Measurements from ENCODE around the gene MLC1. TPM values are rescaled to one million over a fixed set of nuclear protein-coding genes. Genes with fewer than 3 reads are reported as not detected.

Gene MLC1
- total RNA-seq, 1 donor, result under 0.01 TPM

DNA sequence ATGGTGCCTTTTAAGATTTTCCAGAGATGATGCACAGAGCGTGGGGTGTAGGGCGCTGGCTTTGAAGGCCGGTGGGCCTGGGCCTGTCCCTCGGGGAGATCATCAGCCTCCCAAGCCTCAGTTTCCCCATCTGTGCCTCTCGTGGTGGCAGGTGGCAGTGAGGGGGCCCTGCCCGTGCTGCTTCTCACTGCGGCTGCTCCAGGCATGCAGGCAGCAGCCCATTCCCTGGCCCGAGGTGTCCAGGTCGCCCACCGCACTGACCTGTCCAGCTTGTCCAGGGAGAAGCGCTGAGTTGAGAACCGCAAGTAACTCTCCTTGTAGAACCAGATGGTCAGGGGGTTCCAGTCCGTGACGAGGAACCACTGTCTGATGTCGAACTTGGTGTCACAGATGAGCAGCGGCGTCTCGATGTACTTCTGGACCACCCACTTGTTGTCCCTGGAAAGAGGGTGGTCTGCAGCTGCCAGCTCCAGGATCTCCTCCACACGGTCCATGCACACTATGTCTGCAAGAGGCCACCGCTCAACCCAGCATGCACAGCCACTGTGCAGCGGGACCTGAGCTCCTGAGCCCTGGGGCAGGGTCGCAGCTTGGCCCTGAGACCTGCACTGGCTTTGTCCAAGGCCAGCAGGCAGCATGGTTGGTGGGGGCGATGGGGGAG lies 52.2 kb downstream of the MLC1 start:
- Histone ChIP-seq H3K36me3 (ENCODE audit: insufficient read depth, low read length) (no peaks in the 10 kb centered on the region), H3K79me2 (ENCODE audit: insufficient read depth, low read length) (no peaks in the 10 kb centered on the region), H3K9me3 (ENCODE audit: low read depth, low read length) (no peaks in the 10 kb centered on the region), H3K4me1 (ENCODE audit: insufficient read depth, low read length) (peaks cover under 1% of the 10 kb centered on the region), H3K27me3 (ENCODE audit: insufficient read depth, low read length) (no peaks in the 10 kb centered on the region), H3K4me2 (ENCODE audit: insufficient read depth, low read length) (no peak overlapping the region), H2AFZ (ENCODE audit: low read length) (no peak overlapping the region), H3K27ac (ENCODE audit: low read depth, low read length) (no peak overlapping the region), H3K4me3 (ENCODE audit: insufficient read depth, low read length) (no peak overlapping the region), H4K20me1 (ENCODE audit: insufficient read depth, low read length) (no peaks in the 10 kb centered on the region)
- TF ChIP-seq, protein P1, sequence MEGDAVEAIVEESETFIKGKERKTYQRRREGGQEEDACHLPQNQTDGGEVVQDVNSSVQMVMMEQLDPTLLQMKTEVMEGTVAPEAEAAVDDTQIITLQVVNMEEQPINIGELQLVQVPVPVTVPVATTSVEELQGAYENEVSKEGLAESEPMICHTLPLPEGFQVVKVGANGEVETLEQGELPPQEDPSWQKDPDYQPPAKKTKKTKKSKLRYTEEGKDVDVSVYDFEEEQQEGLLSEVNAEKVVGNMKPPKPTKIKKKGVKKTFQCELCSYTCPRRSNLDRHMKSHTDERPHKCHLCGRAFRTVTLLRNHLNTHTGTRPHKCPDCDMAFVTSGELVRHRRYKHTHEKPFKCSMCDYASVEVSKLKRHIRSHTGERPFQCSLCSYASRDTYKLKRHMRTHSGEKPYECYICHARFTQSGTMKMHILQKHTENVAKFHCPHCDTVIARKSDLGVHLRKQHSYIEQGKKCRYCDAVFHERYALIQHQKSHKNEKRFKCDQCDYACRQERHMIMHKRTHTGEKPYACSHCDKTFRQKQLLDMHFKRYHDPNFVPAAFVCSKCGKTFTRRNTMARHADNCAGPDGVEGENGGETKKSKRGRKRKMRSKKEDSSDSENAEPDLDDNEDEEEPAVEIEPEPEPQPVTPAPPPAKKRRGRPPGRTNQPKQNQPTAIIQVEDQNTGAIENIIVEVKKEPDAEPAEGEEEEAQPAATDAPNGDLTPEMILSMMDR (IDR thresholded peaks at IDR 0.05; ENCODE audit: extremely low read depth, low read depth, low read length), result no peak
- peak; percentile 54 for DNase-seq (ENCODE audit: insufficient read length, low spot score, missing footprints)

DNA sequence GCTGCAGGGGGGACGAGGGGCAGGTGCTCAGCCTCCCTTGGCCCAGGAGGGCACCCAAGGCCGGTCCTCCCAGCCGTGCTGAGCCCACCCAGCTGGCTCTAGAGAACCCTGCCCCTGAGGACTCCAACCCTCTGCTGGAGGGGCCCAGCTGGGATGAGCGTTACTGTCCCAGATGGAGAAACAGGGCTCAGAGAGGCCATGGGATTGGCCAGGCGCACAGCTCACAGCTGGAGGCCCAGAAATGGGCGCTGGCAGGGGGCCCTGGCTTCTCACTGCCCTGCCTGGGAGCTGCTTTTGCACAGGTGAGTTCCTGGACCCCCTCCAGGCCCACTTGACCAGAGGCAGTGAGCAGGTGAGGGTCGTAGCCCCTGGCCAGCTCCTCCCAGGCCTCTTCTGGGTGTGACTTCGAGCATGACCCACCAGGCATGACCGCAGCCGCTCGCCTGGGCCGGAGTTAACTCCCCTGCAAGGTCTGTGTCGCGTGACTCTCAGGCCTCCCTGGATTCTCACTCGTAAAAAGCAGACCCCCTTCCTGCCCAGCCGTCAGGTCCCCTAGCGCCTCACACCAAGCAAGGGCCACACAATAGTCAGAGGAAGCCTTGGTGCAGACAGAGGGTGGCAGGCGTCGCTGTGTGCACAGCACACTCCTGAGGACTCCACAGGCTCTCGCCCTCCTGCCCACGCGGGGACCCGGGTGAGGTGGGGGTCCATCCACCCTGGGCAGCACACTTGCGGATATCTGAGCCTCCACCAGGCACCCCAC lies 52.9 kb downstream of the MLC1 start:
- peaks cover 2% of the 10 kb centered on the region for H3K4me1 ChIP-seq (ENCODE audit: insufficient read depth, low read length)
- H3K27ac ChIP-seq (ENCODE audit: low read depth, low read length), result no peak overlapping the region
- no peak overlapping the region for H3K4me2 ChIP-seq (ENCODE audit: insufficient read depth, low read length)
- H3K79me2 ChIP-seq (ENCODE audit: insufficient read depth, low read length), result no peaks in the 10 kb centered on the region
- no peaks in the 10 kb centered on the region for H3K36me3 ChIP-seq (ENCODE audit: insufficient read depth, low read length)
- no peaks in the 10 kb centered on the region for H3K27me3 ChIP-seq (ENCODE audit: insufficient read depth, low read length)
- H3K4me3 ChIP-seq (ENCODE audit: insufficient read depth, low read length), result no peak overlapping the region
- H4K20me1 ChIP-seq (ENCODE audit: insufficient read depth, low read length), result no peaks in the 10 kb centered on the region
- H2AFZ ChIP-seq (ENCODE audit: low read length), result no peak overlapping the region
- TF ChIP-seq, protein P1 (IDR thresholded peaks at IDR 0.05; ENCODE audit: extremely low read depth, low read depth, low read length), result no peak
- no peaks in the 10 kb centered on the region for H3K9me3 ChIP-seq (ENCODE audit: low read depth, low read length)
- peak; percentile 81 for DNase-seq (ENCODE audit: insufficient read length, low spot score, missing footprints)

DNA sequence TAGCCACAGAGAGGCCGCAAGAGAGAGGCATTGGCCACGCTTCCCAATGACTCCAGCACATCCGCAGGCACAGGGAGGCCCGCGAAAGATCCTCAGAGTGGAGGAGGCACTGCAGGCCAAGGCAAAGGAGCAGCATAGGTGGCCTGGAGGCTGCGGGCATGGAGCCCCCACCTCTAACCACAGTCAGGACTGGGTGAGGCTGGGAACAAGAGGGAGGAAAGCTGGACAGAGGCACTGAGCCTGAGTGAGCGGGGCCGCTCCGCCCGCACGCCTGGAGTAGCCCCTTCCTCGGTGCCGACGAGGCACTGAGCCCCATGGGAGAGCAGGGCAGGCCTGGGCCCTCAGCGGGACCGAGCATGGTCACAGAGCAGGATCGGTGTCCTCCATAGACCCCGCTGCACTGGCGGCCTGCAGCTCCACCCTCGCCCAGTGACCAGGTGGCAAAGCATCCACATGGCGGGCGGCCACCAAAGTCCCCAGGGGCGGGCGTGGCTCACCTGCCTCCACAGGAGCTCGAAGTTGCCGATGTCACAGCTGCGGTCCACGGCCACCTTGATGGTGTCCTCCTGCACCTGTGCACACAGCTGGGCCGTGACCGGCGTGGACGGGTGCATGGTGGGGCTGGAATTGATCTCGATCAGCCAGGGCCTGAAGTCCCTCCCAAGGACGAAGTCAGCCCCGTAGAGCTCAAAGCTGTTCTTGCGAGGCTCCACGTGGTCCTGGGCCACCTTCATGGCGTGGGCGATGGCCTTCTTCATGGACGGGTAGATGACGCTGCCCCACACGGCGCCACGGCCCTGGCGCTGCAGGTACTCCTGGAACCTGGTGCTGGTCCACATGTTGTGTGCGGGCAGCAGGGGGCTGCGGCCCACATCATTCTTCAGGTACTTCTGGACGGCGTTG lies 53.8 kb downstream of the MLC1 start:
- H3K79me2 ChIP-seq (ENCODE audit: insufficient read depth, low read length), result no peaks in the 10 kb centered on the region
- H3K27me3 ChIP-seq (ENCODE audit: insufficient read depth, low read length), result no peaks in the 10 kb centered on the region
- H2AFZ ChIP-seq (ENCODE audit: low read length), result no peak overlapping the region
- no peak overlapping the region for H3K4me2 ChIP-seq (ENCODE audit: insufficient read depth, low read length)
- H3K36me3 ChIP-seq (ENCODE audit: insufficient read depth, low read length), result no peaks in the 10 kb centered on the region
- H4K20me1 ChIP-seq (ENCODE audit: insufficient read depth, low read length), result no peaks in the 10 kb centered on the region
- H3K9me3 ChIP-seq (ENCODE audit: low read depth, low read length), result no peaks in the 10 kb centered on the region
- H3K4me1 ChIP-seq (ENCODE audit: insufficient read depth, low read length), result peaks cover 2% of the 10 kb centered on the region
- peak; percentile 51 for DNase-seq (ENCODE audit: insufficient read length, low spot score, missing footprints)
- TF ChIP-seq, protein P1 (IDR thresholded peaks at IDR 0.05; ENCODE audit: extremely low read depth, low read depth, low read length), result no peak
- H3K27ac ChIP-seq (ENCODE audit: low read depth, low read length), result no peak overlapping the region
- no peak overlapping the region for H3K4me3 ChIP-seq (ENCODE audit: insufficient read depth, low read length)

All from osteoblast (primary cell).